ACHN (cell line): ENCODE data around the gene C9orf50.

ENCODE experiments used
- DNase-seq: peaks from one replicate; pipeline ENCODE4 v3.0.0-alpha.2; 2015
- in situ Hi-C: cut with HindIII; loops from 2 replicates; pipeline ENCODE4 v1.10.0; 2017; ENCODE audit warnings: low sequenced_read_pairs, low pct_ligation_motif_present, low pct_unique_long_range_greater_than_20kb

C9orf50 gene

GRCh38 chr9:129567329-129567728 is 53.6 kb downstream of the C9orf50 start:
- DNase-seq = no peak
- in situ Hi-C loops = no loop called here

- in situ Hi-C loops = no loop called here
- DNase-seq = no peak
Observed at GRCh38 chr9:129566563-129567266, 54.2 kb downstream of the C9orf50 start.

GRCh38 chr9:129562917-129563316 is 58.0 kb downstream of the C9orf50 start:
- no peak for DNase-seq
- in situ Hi-C loops = no loop called here

GRCh38 chr9:129562514-129562913 is 58.4 kb downstream of the C9orf50 start:
- no peak for DNase-seq
- in situ Hi-C loops = no loop called here
